ENCODE measurements around the gene LIMA1.
"Not testable (repeated sequence)": the region's sequence is repeated elsewhere in the genome, so short reads cannot be mapped to it uniquely, and the experiment has no call there.

The LIMA1 gene

DNA sequence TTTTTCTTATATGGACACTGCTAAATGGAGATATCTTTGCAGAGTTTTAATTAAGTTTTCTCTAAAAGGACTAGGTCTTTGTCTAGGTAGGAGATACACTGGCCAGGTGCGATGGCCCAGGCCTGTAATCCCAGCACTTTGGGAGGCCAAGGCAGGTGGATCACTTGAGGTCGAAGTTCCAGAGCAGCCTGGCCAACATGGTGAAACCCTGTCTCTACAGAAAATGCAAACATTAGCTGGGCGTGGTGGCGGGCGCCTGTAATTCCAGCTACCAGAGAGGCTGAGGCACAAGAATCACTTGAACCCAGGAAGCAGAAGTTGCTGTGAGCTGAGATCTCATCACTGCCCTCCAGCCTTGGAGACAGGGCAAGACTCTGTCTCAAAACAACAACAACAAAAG is 99.1 kb downstream of the LIMA1 start:
- DNase-seq, result no peak

DNA sequence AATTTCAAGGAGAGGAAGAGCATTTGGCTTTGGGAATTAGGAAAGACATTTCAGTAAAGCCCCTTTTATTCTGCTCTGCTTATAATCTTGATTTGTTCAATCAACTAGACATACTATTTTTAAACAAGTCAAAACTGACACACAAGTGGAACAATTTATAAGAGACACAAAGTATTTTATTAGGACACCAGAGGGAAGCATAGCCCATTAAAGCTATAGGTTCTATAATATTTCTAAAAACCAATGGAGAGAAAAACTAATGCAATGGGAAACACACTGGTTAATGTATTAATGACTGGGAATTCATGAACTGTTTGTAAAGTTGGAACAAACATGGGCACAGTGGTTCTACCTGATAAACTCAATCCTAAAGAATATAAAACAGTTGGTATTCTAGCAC is 100.9 kb downstream of the LIMA1 start:
- DNase-seq, result no peak

DNA sequence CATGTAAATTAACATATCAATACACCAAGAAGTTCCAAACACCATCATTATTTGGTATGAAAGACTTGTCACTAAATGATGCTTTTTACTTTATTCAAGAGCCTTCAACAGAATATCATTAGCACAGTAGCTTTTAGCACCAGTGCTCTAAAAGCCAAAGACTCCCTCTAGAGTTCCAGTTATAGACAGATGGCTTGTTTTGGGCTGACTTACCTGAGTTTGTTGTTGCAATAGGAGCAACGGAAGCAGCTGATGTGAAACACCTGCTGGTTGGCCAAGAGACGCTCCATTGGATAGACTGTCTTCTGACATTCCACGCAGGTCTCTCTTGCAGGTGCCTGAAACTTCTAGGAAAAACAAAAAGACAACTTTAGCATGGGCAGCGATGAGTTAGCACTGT is 101.6 kb downstream of the LIMA1 start:
- DNase-seq, result no peak

DNA sequence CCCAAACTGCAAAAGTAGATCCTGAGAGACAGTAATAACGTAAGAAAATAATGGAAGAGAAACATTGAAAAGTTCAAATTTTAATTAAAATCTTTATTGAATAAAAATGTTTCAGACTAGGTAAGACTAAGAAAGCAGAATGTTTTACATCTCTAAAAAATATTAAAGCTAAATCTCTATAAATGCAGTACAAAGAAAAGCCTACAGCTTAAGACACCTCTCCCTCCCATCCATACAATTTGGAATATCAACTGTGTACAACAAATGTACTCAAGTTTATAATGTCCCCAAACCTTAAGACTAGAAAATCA is 107.6 kb downstream of the LIMA1 start:
- DNase-seq, result no peak

DNA sequence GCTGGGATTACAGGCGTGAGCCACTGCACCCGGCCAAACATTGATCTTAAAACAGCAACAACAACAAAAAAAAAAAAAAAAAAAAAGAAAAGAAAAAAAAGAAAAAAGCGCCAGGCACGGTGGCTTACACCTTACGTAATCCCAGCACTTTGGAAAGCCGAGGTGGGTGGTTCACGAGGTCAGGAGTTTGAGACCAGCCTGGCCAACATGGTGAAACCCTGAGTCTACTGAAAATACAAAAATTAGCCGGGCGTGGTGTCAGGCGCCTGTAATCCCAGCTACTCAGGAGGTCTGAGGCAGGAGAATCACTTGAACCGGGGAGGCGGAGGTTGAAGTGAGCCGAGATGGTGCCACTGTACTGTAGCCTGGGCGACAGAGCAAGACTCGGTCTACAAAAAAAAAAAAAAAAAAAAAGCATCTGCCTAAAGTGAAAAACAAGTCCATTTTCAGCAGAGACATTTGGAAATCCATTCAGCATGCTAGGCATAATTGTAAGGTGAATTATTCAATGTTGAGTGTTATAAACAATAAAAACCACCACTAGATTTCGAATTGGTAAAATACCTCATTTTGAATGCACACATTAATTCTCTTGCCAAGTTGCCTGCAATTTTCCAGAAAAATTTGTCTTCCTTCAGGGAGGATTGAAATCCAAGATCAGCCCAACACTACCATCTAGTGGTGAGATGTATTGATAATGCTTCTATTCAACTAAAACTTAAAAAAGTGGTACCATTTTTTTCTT is 108.2 kb downstream of the LIMA1 start:
- peak; percentile 9 for DNase-seq

DNA sequence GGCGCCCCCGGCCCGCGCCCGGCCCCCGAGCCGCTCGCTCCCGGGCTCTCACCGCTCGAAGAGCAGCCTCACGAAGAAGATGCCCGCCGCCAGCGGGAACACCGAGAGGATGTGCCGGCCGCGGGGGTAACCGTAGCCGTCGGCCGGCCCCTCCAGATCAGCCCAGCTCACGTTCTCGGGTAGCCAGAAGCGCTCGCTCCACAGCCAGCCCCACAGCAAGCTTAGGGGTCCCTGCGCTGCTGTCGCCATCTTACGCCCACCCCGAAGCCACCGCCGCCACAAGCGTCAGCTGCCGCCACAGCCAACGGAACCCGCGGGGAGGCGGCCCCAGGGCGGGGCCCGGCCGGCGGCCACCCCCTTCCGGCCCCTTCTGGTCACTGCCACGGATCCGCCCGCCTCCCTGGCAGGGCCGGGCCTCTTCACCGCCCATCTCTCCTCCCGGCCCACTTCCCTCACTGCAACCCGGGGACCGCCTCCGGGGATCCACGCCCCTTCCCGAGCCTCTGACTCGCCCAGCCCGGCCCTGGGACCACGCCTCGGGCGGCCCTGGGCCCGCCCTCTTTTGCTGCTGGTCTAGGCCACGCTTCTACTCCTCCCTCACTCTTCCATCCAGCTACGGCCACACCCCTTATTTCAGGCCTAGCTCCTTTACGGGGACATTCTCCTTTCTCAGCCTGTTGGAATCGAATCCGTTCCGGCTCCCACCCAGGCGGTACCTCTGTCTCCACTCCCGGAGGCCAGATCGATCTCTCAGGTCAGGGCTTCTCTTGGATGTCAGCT is 116.1 kb downstream of the LIMA1 start, which contains the start of gene CERS5:
CERS5 (minus strand) TSS at position 321 of the 780 bp plus-strand sequence; CDS start at position 249, 72 bp downstream.
- peak; percentile 91 for DNase-seq

DNA sequence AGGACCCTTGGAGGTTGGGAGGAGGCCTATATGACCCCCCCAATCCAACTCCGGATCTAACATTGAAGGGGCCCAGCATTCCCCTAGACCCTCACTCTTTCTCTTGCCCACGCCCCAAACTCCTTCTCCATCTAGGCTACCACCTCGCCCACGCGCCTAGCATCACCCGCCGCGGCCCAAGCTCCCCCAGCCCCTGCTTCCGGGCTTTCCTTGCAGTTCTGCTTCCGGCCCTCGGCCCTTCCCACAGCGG is 116.6 kb downstream of the LIMA1 start:
- no peak for DNase-seq

DNA sequence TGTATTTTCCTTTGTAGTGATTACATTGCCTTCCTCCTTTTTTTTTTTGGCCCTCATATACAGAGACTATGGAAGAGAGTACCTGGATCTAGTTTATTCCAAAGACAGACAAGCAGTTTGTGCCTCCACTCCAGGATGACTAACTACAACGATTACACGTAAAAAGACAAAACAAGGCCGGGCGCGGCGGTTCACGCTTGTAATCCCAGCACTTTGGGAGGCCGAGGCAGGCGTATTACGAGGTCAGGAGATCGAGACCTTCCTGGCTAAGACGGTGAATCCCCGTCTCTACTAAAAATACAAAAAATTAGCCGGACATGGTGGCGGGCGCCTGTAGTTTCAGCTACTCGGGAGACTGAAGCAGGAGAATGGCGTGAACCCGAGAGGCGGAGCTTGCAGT is 118.4 kb downstream of the LIMA1 start:
- no peak for DNase-seq

DNA sequence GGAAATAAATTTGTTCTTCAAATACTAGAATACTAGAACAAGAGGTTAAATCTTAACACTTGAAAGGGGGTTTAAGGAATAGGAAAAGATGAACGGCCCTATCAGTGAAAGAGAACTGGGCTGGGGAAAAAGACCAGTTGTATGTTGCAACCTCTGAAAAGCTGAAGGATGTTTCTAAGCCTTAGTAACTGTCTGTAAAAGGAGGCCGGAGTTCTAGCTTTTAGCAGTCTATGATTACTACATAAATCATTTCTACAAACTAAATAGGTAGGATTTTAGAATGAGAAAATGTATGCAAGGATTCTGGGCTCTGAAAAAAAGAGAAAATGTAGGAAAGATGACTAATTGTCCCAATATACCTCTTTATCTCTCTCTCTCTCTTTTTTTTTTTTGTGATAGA is 121.1 kb downstream of the LIMA1 start:
- DNase-seq, result no peak

DNA sequence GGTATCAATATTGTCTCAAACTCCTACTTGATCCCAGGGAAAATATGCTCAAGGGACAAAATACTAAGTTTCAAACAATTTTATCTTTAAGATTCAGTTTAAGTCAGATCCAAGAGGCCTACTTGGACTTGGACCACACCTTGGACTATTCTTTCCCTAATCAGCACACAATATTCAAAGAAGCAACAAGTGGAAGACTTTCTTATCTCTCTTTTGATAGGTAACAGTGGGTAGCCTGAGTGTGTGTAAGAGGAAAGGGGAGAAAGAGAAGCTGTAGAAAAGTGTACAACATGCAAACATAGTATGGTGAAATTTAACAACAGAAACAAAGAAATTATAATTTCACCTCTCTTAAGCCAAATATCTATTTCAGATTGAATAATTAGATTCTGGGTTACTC is 122.7 kb downstream of the LIMA1 start:
- DNase-seq, result no peak

DNA sequence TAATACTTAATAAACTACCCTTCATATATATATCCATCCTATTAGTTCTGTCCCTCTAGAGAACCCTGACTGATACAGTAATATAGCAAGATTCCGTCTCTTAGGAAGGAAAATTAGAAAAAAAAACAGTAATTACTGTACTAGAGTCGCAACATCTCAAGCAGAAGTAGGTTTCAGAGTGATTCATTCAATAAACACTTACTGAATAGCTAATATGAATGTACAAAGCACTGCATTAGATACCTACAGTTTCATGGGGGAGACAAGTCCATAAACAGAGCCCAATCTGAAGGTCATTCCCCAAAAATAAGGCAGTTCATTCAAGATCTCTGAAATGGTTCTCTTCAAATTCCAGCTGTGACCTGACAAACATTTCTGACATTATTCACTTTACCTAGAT is 126.1 kb downstream of the LIMA1 start:
- no peak for DNase-seq

DNA sequence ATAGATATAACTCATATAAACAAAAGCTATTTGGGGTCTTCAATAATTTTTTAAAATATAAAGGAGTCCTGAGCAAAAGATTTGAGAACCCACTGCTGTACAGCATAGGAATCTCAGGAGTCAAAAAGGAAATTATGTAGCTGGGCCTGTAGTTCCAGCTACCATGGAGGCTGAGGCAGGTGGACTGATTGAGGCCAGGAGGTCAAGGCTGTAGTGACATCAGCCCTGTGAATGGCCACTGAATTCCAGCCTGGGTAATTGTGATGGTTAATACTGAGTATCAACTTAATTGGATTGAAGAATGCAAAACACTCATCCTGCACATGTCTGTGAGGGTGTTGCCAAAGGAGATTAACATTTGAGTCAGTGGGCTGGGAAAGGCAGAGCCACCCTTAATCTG is 126.7 kb downstream of the LIMA1 start:
- DNase-seq, result no peak

DNA sequence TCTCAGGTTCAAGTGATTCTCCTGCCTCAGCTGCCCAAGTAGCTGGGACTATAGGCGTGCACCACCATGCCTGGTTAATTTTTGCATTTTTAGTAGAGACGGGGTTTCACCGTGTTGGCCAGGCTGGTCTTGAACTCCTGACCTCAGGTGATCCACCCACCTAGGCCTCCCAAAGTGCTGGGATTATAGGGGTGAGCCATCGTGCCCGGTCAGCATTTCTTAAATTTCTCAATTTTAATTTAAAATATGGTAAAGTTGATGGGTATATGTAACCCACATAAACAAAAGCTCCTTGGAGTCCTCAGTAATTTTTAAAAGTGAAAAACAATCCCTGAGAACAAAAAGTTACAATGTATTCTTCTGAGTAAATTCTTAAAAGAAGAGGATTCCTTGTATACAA is 128.4 kb downstream of the LIMA1 start:
- not testable (repeated sequence) for DNase-seq

DNA sequence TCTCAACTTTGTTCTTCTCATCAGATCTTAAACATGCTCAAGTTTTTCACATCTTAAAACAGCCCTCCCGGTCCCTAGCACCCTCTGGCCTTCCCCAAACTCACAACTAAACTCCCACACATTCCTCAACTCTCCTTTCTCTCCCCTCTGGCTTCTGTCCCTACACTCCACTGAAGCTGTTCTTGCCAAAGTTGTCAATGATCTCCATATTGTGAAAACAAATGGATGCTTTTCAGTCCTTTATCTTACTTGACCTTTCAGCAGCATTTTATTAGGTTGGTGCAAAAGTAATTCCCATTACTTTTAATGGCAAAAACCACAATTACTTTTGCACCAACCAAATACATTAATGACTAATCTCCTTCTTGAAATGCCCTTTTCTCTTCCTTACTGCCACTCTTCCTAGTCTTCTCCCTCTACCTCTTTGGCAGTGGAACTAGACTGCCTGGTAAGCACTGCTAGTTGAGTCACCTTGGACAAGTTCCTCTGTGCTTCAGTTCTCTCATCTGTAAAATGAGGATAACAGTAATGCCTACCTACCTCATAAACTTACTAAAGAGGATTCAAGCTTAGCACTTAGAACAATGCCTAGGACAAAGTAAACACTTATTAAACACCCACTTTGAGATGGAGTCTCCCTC is 132.2 kb downstream of the LIMA1 start:
- DNase-seq, result no peak

DNA sequence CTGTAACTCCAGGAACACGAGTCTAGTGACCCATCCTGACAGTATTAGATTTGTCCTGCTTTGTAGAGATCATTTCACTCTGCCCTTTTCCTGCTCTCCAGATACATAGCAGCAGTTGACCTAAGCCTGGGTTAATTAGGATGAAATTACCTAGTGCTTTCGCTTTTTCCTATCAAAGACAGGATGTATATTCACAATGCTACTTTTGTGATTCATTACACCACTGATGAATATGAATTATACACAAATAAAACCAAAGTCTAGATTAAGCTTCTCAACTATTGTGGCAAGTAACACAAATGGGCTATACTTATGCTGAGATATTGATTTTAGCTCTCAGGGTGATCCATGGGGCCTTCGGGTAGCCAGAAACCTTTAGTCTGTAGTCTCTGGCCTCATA is 134.0 kb downstream of the LIMA1 start:
- DNase-seq, result no peak

DNA sequence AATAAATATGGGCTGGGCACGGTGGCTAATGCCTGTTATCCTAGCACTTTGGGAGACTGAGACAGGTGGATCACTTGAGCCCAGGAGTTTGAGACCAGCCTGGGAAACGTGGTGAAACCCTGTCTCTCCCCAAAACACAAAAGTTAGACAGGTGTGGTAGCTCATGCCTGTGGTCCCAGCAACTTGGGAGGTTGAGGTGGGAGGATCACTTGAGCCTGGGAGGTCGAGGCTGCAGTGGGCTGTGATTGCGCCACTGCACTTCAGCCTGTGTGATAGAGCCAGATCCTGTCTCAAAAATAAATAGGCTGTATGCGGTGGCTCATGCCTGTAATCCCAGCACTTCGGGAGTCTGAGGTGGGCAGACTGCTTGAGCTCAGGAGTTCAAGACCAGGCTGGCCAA is 135.3 kb downstream of the LIMA1 start:
- DNase-seq, result not testable (repeated sequence)

DNA sequence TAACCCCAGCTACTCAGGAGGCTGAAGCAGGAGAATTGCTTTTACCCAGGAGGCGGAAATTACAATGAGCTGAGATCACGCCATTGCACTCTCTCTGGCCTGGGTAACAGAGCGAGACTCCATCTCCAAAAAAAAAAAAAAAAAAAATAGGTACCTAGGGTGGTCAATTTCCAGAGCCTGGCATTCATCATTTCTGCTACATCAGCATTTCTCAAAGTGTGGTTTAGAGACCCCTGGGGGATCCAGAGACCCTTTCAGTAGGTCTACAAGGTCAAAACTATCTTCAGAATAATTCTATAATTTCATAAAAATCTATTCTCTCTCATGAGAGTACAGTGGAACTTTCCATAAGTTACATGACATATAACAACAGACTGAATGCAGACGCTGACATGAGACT is 136.0 kb downstream of the LIMA1 start:
- no peak for DNase-seq

DNA sequence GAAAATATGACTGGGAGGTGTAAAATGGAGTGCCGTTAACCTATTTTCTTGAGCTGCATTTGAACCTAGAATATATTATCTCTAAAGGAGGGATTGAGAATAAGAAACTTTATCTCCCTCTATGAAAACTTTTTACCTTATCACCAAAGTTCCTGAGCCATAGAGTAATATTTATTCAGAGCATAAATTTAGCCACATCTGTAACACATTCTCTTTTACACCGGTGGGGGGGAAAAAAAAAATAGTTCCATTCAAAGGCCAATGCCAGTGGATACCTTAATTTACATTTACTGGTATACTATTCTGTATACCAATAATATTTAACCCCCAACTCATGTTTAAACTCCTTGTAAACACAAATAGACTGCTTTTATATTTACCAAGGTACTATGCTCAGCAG is 137.9 kb downstream of the LIMA1 start:
- no peak for DNase-seq

DNA sequence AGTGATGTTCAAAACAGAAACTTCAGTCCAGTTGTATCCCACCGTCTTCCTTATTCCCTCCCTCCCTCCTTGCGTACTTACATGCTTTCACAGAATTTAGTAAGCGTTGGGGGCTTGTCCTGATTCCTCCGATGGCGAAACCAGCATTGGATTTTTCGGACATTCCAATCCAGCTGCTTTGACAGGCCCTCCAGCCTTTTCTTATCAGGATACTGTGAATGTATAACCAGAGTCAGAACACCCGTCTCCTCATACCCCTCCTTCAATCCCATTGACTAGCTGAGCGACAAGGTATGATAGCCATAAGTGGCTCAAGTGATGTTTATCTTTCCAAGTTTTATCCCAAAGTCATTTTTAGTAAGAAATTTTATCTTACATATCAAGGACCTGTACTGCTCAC is 140.3 kb downstream of the LIMA1 start:
- no peak for DNase-seq

DNA sequence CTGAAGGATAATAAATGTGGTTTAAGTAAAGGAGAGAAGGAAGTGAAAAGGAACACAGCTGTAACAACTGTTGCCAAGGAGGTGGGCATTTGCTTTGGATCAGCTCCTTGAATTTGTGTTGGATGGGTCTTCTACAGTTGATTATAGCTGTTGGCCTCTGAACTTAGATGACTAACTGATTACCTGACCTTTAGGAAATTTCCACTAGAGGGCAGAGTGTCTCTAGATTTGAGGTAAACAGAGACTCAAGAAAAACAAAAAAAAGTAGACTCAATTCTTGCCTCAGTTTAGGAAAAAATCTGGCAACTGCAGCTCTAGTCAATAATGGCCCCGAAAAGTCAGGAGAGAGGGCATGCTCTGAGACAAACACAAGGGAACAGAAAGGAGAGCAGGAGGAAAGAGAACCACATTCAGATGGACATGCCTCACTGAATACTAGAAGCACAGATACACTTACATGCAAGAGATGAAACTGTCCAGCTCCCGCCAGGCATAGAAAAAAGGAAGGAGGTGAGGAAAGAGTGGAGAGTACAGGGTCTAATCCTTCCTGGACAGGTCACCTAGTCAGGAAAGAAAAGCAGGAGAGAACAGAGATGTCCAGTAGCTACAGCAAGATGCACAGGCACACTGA is 150.7 kb downstream of the LIMA1 start:
- no peak for DNase-seq

DNA sequence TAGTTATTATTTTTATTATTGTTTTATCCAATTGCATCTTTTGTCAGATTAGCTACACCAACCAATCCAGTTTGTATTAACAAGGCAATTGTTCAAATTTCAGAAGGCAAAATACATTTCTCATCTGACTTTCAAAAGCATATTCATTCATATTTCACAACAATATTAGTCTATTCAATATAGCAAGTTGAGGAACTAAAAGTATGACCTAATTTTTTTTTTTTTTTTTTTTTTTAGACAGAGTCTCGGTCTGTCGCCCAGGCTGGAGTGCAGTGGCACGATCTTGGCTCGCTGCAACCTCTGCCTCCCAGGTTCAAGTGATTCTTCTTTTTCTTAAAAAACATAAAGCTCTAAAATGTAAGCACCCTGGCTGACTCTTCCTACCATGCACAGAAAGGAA is 154.0 kb downstream of the LIMA1 start:
- DNase-seq, result no peak

DNA sequence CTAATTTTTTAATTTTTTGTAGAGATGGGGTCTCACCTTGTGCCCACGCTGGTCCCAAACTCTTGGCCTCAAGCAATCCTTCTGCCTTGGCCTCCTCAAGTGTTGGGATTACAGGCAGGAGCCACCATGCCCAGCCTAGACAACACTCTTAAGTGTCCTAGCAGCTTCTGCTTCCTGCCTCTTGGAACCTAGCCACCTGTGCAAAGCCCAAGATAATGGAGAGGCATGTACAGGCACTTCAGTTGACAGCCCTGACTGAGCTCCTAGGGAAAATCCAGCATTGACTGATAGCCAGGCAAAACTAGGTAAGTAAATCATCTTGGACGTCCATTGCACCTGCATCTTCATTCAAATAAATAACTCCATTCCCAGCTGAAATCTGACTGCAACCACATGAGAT is 155.8 kb downstream of the LIMA1 start:
- no peak for DNase-seq
